HepG2 (cell line): ENCODE results near the gene OBSL1. TPM values are rescaled to one million over a fixed set of nuclear protein-coding genes. Genes with fewer than 3 reads are reported as not detected.

Experiments
- BHLHE40 ChIP-seq: IDR thresholded peaks from 2 replicates; pipeline ENCODE4 v1.6.1; 2011; ENCODE audit warnings: low read length, improper control_type of control experiment
- GMEB1 ChIP-seq: sonication (generic); formaldehyde crosslinking; IDR thresholded peaks from 2 replicates; pipeline ENCODE4 v1.5.1; 2020; ENCODE audit warnings: missing genetic modification reagents, mild to moderate bottlenecking, borderline replicate concordance
- IRF2 ChIP-seq: IDR thresholded peaks from 2 replicates; pipeline ENCODE4 v1.6.1; 2018; ENCODE audit warnings: missing genetic modification reagents, missing compliant biosample characterization
- MTERF4 ChIP-seq: sonication (generic); formaldehyde crosslinking; IDR thresholded peaks from 2 replicates; pipeline ENCODE4 v1.8.0; 2023; ENCODE audit warnings: mild to moderate bottlenecking, missing genetic modification reagents
- NFE2 ChIP-seq: sonication (generic); formaldehyde crosslinking; IDR thresholded peaks from 2 replicates; pipeline ENCODE4 v1.4.0; 2020; ENCODE audit warnings: missing genetic modification reagents
- POLR2AphosphoS5 ChIP-seq: IDR thresholded peaks from 2 replicates; pipeline ENCODE4 v1.6.1; 2012; ENCODE audit warnings: low read depth, low read length
- SNAI1 ChIP-seq: sonication (generic); formaldehyde crosslinking; IDR thresholded peaks from 2 replicates; pipeline ENCODE4 v1.5.0; 2020; ENCODE audit warnings: mild to moderate bottlenecking, missing genetic modification reagents, borderline replicate concordance
- TBX2 ChIP-seq: sonication (generic); formaldehyde crosslinking; IDR thresholded peaks from 2 replicates; pipeline ENCODE4 v1.5.0; 2020; ENCODE audit warnings: missing genetic modification reagents, mild to moderate bottlenecking, borderline replicate concordance
- ZC3H4 ChIP-seq: sonication (generic); formaldehyde crosslinking; IDR thresholded peaks from 2 replicates; pipeline ENCODE4 v1.4.0; 2020; ENCODE audit warnings: missing genetic modification reagents, borderline replicate concordance
- ZNF329 ChIP-seq: sonication (generic); formaldehyde crosslinking; IDR thresholded peaks from 2 replicates; pipeline ENCODE4 v1.9.0; 2021; ENCODE audit warnings: low read depth, mild to moderate bottlenecking, missing genetic modification reagents
- ZNF496 ChIP-seq: sonication (generic); formaldehyde crosslinking; IDR thresholded peaks from 2 replicates; pipeline ENCODE4 v1.8.1; 2023; ENCODE audit warnings: mild to moderate bottlenecking, moderate library complexity, missing genetic modification reagents; ENCODE audit not compliant: insufficient replicate concordance
- ZNF724P ChIP-seq: sonication (generic); formaldehyde crosslinking; IDR thresholded peaks from 2 replicates; pipeline ENCODE4 v1.8.0; 2022; ENCODE audit warnings: missing genetic modification reagents, borderline replicate concordance
- ZNF75D ChIP-seq: sonication (generic); formaldehyde crosslinking; IDR thresholded peaks from 2 replicates; pipeline ENCODE4 v1.8.1; 2023; ENCODE audit warnings: missing genetic modification reagents, mild to moderate bottlenecking, borderline replicate concordance
- ZNF784 ChIP-seq: sonication (generic); formaldehyde crosslinking; IDR thresholded peaks from 2 replicates; pipeline ENCODE4 v1.5.1; 2020; ENCODE audit warnings: missing genetic modification reagents, mild to moderate bottlenecking, borderline replicate concordance
- ZSCAN25 ChIP-seq: sonication (generic); formaldehyde crosslinking; IDR thresholded peaks from 2 replicates; pipeline ENCODE4 v1.8.0; 2022; ENCODE audit warnings: mild to moderate bottlenecking, missing genetic modification reagents
- polyA plus RNA-seq, 8 experiments: library from polyadenylated mRNA; depleted of rRNA in 3 of 8; stranded (reverse) in 7 of 8; unstranded in 1 of 8; fragments of >200 nt; fragmentation: Illumina TruSeq in 4 of 8; extraction: Trizol in 4 of 8; gene quantifications; 2 replicates each; pipeline versions ENCODE4 v1.2.1 to v1.2.3, GENCODE V29; 2011 to 2016; ENCODE audit warnings: low read depth in 4 of 8, missing spikeins in 1 of 8, mixed read lengths in 1 of 8; ENCODE audit not compliant: insufficient read depth in 1 of 8
- total RNA-seq, 5 experiments: library from RNA; depleted of rRNA; stranded (reverse); fragments of >200 nt; fragmentation: Illumina TruSeq; extraction: Trizol; gene quantifications; 2 replicates each; pipeline ENCODE4 v1.2.3, GENCODE V29; 2016; ENCODE audit warnings: low read depth in 1 of 5
- TF ChIP-seq, protein P1 (sequence below): sonication (generic); formaldehyde crosslinking; IDR thresholded peaks from 2 replicates; pipeline ENCODE4 v1.4.0; 2020; ENCODE audit warnings: missing genetic modification reagents
- TF ChIP-seq, protein P2 (sequence below): sonication (generic); formaldehyde crosslinking; IDR thresholded peaks from 2 replicates; pipeline ENCODE4 v1.4.0; 2020; ENCODE audit warnings: missing genetic modification reagents

OBSL1 gene
- total and polyA plus RNA-seq, 2 of the 13 experiments (the other 11 are each of a cell fraction or from before 2014, with no cell fraction given) = 86.7 to 218 TPM

DNA sequence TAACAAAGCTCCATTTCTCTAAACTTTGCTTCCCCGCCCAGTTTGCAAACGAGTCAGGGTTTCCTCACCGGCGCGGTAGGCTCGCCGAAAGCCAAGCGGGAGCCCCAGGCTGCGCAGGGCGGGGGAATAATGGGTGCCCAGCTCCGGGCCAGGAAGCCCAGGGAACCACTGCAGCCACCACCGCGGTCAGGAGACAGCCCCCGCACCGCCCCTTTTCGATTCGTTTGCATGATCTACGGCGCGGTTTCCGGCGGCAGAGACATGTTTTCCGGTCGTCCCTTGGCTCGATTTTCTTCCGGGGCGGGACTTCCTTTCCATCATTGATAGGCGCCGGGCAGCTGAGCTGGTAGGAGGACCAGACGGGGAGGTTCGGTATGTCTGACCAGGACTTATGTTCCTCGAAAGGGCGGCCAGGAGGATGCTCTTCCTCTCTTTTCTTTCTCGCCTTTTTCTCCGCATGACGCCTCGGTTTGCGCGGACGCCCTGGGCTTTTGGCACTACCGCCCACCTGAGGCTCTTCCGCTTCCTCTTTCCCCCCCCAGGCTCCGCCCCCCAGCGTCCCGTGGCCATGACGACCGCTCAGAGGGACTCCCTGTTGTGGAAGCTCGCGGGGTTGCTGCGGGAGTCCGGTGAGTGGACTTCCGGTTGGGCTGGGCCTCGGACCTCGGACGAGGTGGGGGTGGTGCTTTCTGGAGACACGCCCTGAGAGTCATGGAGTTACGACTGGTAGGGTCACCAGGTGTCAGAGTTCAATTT lies 26.4 kb upstream of the OBSL1 start, which contains the start of gene STK11IP (continued):
- TF ChIP-seq ZSCAN25 (CRISPR knock-in tag) = no peak; the same call in 1 of the 2 replicates
- 0 out of 2 replicates have a peak, but pooled peaks have one; percentile 57 for TF ChIP-seq MTERF4
- TF ChIP-seq, protein P1, sequence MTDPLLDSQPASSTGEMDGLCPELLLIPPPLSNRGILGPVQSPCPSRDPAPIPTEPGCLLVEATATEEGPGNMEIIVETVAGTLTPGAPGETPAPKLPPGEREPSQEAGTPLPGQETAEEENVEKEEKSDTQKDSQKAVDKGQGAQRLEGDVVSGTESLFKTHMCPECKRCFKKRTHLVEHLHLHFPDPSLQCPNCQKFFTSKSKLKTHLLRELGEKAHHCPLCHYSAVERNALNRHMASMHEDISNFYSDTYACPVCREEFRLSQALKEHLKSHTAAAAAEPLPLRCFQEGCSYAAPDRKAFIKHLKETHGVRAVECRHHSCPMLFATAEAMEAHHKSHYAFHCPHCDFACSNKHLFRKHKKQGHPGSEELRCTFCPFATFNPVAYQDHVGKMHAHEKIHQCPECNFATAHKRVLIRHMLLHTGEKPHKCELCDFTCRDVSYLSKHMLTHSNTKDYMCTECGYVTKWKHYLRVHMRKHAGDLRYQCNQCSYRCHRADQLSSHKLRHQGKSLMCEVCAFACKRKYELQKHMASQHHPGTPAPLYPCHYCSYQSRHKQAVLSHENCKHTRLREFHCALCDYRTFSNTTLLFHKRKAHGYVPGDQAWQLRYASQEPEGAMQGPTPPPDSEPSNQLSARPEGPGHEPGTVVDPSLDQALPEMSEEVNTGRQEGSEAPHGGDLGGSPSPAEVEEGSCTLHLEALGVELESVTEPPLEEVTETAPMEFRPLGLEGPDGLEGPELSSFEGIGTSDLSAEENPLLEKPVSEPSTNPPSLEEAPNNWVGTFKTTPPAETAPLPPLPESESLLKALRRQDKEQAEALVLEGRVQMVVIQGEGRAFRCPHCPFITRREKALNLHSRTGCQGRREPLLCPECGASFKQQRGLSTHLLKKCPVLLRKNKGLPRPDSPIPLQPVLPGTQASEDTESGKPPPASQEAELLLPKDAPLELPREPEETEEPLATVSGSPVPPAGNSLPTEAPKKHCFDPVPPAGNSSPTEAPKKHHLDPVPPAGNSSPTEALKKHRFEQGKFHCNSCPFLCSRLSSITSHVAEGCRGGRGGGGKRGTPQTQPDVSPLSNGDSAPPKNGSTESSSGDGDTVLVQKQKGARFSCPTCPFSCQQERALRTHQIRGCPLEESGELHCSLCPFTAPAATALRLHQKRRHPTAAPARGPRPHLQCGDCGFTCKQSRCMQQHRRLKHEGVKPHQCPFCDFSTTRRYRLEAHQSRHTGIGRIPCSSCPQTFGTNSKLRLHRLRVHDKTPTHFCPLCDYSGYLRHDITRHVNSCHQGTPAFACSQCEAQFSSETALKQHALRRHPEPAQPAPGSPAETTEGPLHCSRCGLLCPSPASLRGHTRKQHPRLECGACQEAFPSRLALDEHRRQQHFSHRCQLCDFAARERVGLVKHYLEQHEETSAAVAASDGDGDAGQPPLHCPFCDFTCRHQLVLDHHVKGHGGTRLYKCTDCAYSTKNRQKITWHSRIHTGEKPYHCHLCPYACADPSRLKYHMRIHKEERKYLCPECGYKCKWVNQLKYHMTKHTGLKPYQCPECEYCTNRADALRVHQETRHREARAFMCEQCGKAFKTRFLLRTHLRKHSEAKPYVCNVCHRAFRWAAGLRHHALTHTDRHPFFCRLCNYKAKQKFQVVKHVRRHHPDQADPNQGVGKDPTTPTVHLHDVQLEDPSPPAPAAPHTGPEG (CRISPR knock-in tag) = no peak
- TF ChIP-seq, protein P2, sequence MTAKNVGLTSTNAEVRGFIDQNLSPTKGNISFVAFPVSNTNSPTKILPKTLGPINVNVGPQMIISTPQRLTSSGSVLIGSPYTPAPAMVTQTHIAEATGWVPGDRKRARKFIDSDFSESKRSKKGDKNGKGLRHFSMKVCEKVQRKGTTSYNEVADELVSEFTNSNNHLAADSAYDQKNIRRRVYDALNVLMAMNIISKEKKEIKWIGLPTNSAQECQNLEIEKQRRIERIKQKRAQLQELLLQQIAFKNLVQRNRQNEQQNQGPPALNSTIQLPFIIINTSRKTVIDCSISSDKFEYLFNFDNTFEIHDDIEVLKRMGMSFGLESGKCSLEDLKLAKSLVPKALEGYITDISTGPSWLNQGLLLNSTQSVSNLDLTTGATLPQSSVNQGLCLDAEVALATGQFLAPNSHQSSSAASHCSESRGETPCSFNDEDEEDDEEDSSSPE (CRISPR knock-in tag) = peak; percentile 36; the same call in 1 of the 2 replicates
- no peak for TF ChIP-seq NFE2
- TF ChIP-seq POLR2AphosphoS5 = peak; percentile 93
- TF ChIP-seq ZNF496 (CRISPR knock-in tag) = no peak
- 0 out of 2 replicates have a peak, but pooled peaks have one; percentile 21 for TF ChIP-seq BHLHE40
- TF ChIP-seq GMEB1 (CRISPR knock-in tag) = peak; percentile 90
- TF ChIP-seq ZC3H4 (CRISPR knock-in tag) = no peak
- TF ChIP-seq ZNF784 (CRISPR knock-in tag) = peak; percentile 62
- TF ChIP-seq TBX2 (CRISPR knock-in tag) = peak; percentile 76
- TF ChIP-seq ZNF75D (CRISPR knock-in tag) = peak; percentile 45; the same call in 1 of the 2 replicates
- TF ChIP-seq SNAI1 (CRISPR knock-in tag) = no peak; the same call in 1 of the 2 replicates
- no peak for TF ChIP-seq ZNF329
- peak; percentile 68 for TF ChIP-seq IRF2 (CRISPR knock-in tag)
- 0 out of 2 replicates have a peak, but pooled peaks have one; percentile 16 for TF ChIP-seq ZNF724P (CRISPR knock-in tag)
